ENCODE results near the gene EML1.

Gene EML1

GRCh38 chr14:99815696-99816095 lies 22.5 kb downstream of the EML1 start:
- Histone ChIP-seq H3K23ac (ENCODE audit: low read length) (no peak overlapping the region), H3K18ac (ENCODE audit: low read length) (no peak overlapping the region), H3K27ac (ENCODE audit: low read depth, low read length) (no peak overlapping the region), H3K4me2 (ENCODE audit: low read length) (no peak overlapping the region), H2BK15ac (replicated peaks; ENCODE audit: low read depth) (no peak overlapping the region), H4K8ac (ENCODE audit: low read depth, low read length) (no peak overlapping the region), H3K27me3 (ENCODE audit: insufficient read depth, low read length, poor library complexity) (no peaks in the 10 kb centered on the region), H2BK120ac (ENCODE audit: low read depth, low read length) (no peak overlapping the region), H3K4ac (ENCODE audit: low read depth, low read length) (no peak overlapping the region), H3K4me1 (ENCODE audit: control insufficient read depth, low read depth, low read length) (no peaks in the 10 kb centered on the region), H3K56ac (ENCODE audit: low read length) (no peak overlapping the region), H2BK5ac (ENCODE audit: low read length) (no peak overlapping the region), H3K9ac (ENCODE audit: low read length) (no peak overlapping the region), H3K4me3 (ENCODE audit: low read length) (no peak overlapping the region), H4K5ac (ENCODE audit: low read length) (no peak overlapping the region), H2AK5ac (ENCODE audit: low read length) (no peak overlapping the region), H3K36me3 (ENCODE audit: control insufficient read depth, insufficient read depth, low read length) (no peaks in the 10 kb centered on the region), H3K79me1 (ENCODE audit: low read length) (no peaks in the 10 kb centered on the region), H3K79me2 (ENCODE audit: control insufficient read depth, insufficient read depth, low read length) (no peaks in the 10 kb centered on the region)
- no peak for DNase-seq
- no CpG with 5 or more reads among the region's 6 CpGs for WGBS (ENCODE audit: extremely low coverage, insufficient coverage, low lambda C conversion rate)

- WGBS (ENCODE audit: extremely low coverage, insufficient coverage, low lambda C conversion rate), result no CpG with 5 or more reads among the region's 7 CpGs
- DNase-seq, result no peak
- no peak overlapping the region for H3K18ac ChIP-seq (ENCODE audit: low read length)
- no peaks in the 10 kb centered on the region for H3K27me3 ChIP-seq (ENCODE audit: insufficient read depth, low read length, poor library complexity)
- no peak overlapping the region for H2BK5ac ChIP-seq (ENCODE audit: low read length)
- no peak overlapping the region for H4K5ac ChIP-seq (ENCODE audit: low read length)
- no peak overlapping the region for H3K4me3 ChIP-seq (ENCODE audit: low read length)
- no peaks in the 10 kb centered on the region for H3K4me1 ChIP-seq (ENCODE audit: control insufficient read depth, low read depth, low read length)
- no peak overlapping the region for H3K27ac ChIP-seq (ENCODE audit: low read depth, low read length)
- no peaks in the 10 kb centered on the region for H3K79me1 ChIP-seq (ENCODE audit: low read length)
- H2BK120ac ChIP-seq (ENCODE audit: low read depth, low read length), result no peak overlapping the region
- H4K8ac ChIP-seq (ENCODE audit: low read depth, low read length), result no peak overlapping the region
- H3K4ac ChIP-seq (ENCODE audit: low read depth, low read length), result no peak overlapping the region
- H3K79me2 ChIP-seq (ENCODE audit: control insufficient read depth, insufficient read depth, low read length), result no peaks in the 10 kb centered on the region
- no peak overlapping the region for H3K4me2 ChIP-seq (ENCODE audit: low read length)
- no peak overlapping the region for H2BK15ac ChIP-seq (replicated peaks; ENCODE audit: low read depth)
- no peak overlapping the region for H3K56ac ChIP-seq (ENCODE audit: low read length)
- H3K9ac ChIP-seq (ENCODE audit: low read length), result no peak overlapping the region
- no peak overlapping the region for H3K23ac ChIP-seq (ENCODE audit: low read length)
- no peaks in the 10 kb centered on the region for H3K36me3 ChIP-seq (ENCODE audit: control insufficient read depth, insufficient read depth, low read length)
- no peak overlapping the region for H2AK5ac ChIP-seq (ENCODE audit: low read length)
These were observed 23.0 kb downstream of the EML1 start for GRCh38 chr14:99816217-99816616.

GRCh38 chr14:99816642-99817041 lies 23.4 kb downstream of the EML1 start:
- Histone ChIP-seq H2BK120ac (ENCODE audit: low read depth, low read length) (no peak overlapping the region), H4K5ac (ENCODE audit: low read length) (no peak overlapping the region), H3K23ac (ENCODE audit: low read length) (no peak overlapping the region), H3K4me2 (ENCODE audit: low read length) (no peak overlapping the region), H3K9ac (ENCODE audit: low read length) (no peak overlapping the region), H2BK5ac (ENCODE audit: low read length) (no peak overlapping the region), H2AK5ac (ENCODE audit: low read length) (no peak overlapping the region), H3K27ac (ENCODE audit: low read depth, low read length) (no peak overlapping the region), H3K4ac (ENCODE audit: low read depth, low read length) (no peak overlapping the region), H3K18ac (ENCODE audit: low read length) (no peak overlapping the region), H3K36me3 (ENCODE audit: control insufficient read depth, insufficient read depth, low read length) (no peaks in the 10 kb centered on the region), H3K27me3 (ENCODE audit: insufficient read depth, low read length, poor library complexity) (no peaks in the 10 kb centered on the region), H4K8ac (ENCODE audit: low read depth, low read length) (no peak overlapping the region), H3K4me3 (ENCODE audit: low read length) (no peak overlapping the region), H3K4me1 (ENCODE audit: control insufficient read depth, low read depth, low read length) (no peaks in the 10 kb centered on the region), H3K56ac (ENCODE audit: low read length) (no peak overlapping the region), H2BK15ac (replicated peaks; ENCODE audit: low read depth) (no peak overlapping the region), H3K79me1 (ENCODE audit: low read length) (no peaks in the 10 kb centered on the region), H3K79me2 (ENCODE audit: control insufficient read depth, insufficient read depth, low read length) (no peaks in the 10 kb centered on the region)
- WGBS (ENCODE audit: extremely low coverage, insufficient coverage, low lambda C conversion rate), result no CpG with 5 or more reads among the region's 3 CpGs
- no peak for DNase-seq

GRCh38 chr14:99817331-99817730 lies 24.1 kb downstream of the EML1 start:
- Histone ChIP-seq H4K8ac (ENCODE audit: low read depth, low read length) (no peak overlapping the region), H3K4me1 (ENCODE audit: control insufficient read depth, low read depth, low read length) (no peaks in the 10 kb centered on the region), H3K9ac (ENCODE audit: low read length) (no peak overlapping the region), H3K79me2 (ENCODE audit: control insufficient read depth, insufficient read depth, low read length) (no peaks in the 10 kb centered on the region), H3K79me1 (ENCODE audit: low read length) (no peaks in the 10 kb centered on the region), H2AK5ac (ENCODE audit: low read length) (no peak overlapping the region), H3K36me3 (ENCODE audit: control insufficient read depth, insufficient read depth, low read length) (no peaks in the 10 kb centered on the region), H3K27ac (ENCODE audit: low read depth, low read length) (no peak overlapping the region), H4K5ac (ENCODE audit: low read length) (no peak overlapping the region), H2BK5ac (ENCODE audit: low read length) (no peak overlapping the region), H2BK120ac (ENCODE audit: low read depth, low read length) (no peak overlapping the region), H3K4me3 (ENCODE audit: low read length) (no peak overlapping the region), H3K27me3 (ENCODE audit: insufficient read depth, low read length, poor library complexity) (no peaks in the 10 kb centered on the region), H3K56ac (ENCODE audit: low read length) (no peak overlapping the region), H3K18ac (ENCODE audit: low read length) (no peak overlapping the region), H3K4me2 (ENCODE audit: low read length) (no peak overlapping the region), H3K23ac (ENCODE audit: low read length) (no peak overlapping the region), H3K4ac (ENCODE audit: low read depth, low read length) (no peak overlapping the region), H2BK15ac (replicated peaks; ENCODE audit: low read depth) (no peak overlapping the region)
- no CpG with 5 or more reads among the region's 10 CpGs for WGBS (ENCODE audit: extremely low coverage, insufficient coverage, low lambda C conversion rate)
- no peak for DNase-seq

GRCh38 chr14:99818503-99819036 lies 25.4 kb downstream of the EML1 start:
- Histone ChIP-seq H3K4me1 (ENCODE audit: control insufficient read depth, low read depth, low read length) (no peaks in the 10 kb centered on the region), H2BK120ac (ENCODE audit: low read depth, low read length) (no peak overlapping the region), H2BK15ac (replicated peaks; ENCODE audit: low read depth) (no peak overlapping the region), H3K27me3 (ENCODE audit: insufficient read depth, low read length, poor library complexity) (no peaks in the 10 kb centered on the region), H4K8ac (ENCODE audit: low read depth, low read length) (no peak overlapping the region), H2BK5ac (ENCODE audit: low read length) (no peak overlapping the region), H3K9ac (ENCODE audit: low read length) (no peak overlapping the region), H3K23ac (ENCODE audit: low read length) (no peak overlapping the region), H4K5ac (ENCODE audit: low read length) (no peak overlapping the region), H3K36me3 (ENCODE audit: control insufficient read depth, insufficient read depth, low read length) (no peaks in the 10 kb centered on the region), H2AK5ac (ENCODE audit: low read length) (no peak overlapping the region), H3K79me1 (ENCODE audit: low read length) (no peaks in the 10 kb centered on the region), H3K4me3 (ENCODE audit: low read length) (no peak overlapping the region), H3K4ac (ENCODE audit: low read depth, low read length) (no peak overlapping the region), H3K4me2 (ENCODE audit: low read length) (no peak overlapping the region), H3K79me2 (ENCODE audit: control insufficient read depth, insufficient read depth, low read length) (no peaks in the 10 kb centered on the region), H3K18ac (ENCODE audit: low read length) (no peak overlapping the region), H3K56ac (ENCODE audit: low read length) (no peak overlapping the region), H3K27ac (ENCODE audit: low read depth, low read length) (no peak overlapping the region)
- DNase-seq, result no peak
- WGBS (ENCODE audit: extremely low coverage, insufficient coverage, low lambda C conversion rate), result no CpG with 5 or more reads among the region's 11 CpGs

GRCh38 chr14:99819514-99819913 lies 26.3 kb downstream of the EML1 start:
- peak; percentile 41 for DNase-seq
- H3K56ac ChIP-seq (ENCODE audit: low read length), result no peak overlapping the region
- no peaks in the 10 kb centered on the region for H3K27me3 ChIP-seq (ENCODE audit: insufficient read depth, low read length, poor library complexity)
- H3K18ac ChIP-seq (ENCODE audit: low read length), result no peak overlapping the region
- H3K23ac ChIP-seq (ENCODE audit: low read length), result no peak overlapping the region
- H2AK5ac ChIP-seq (ENCODE audit: low read length), result no peak overlapping the region
- no peak overlapping the region for H2BK5ac ChIP-seq (ENCODE audit: low read length)
- no peaks in the 10 kb centered on the region for H3K4me1 ChIP-seq (ENCODE audit: control insufficient read depth, low read depth, low read length)
- no CpG with 5 or more reads among the region's 15 CpGs for WGBS (ENCODE audit: extremely low coverage, insufficient coverage, low lambda C conversion rate)
- H3K4ac ChIP-seq (ENCODE audit: low read depth, low read length), result no peak overlapping the region
- H2BK15ac ChIP-seq (replicated peaks; ENCODE audit: low read depth), result no peak overlapping the region
- no peaks in the 10 kb centered on the region for H3K36me3 ChIP-seq (ENCODE audit: control insufficient read depth, insufficient read depth, low read length)
- H4K8ac ChIP-seq (ENCODE audit: low read depth, low read length), result no peak overlapping the region
- H3K27ac ChIP-seq (ENCODE audit: low read depth, low read length), result no peak overlapping the region
- H2BK120ac ChIP-seq (ENCODE audit: low read depth, low read length), result no peak overlapping the region
- no peak overlapping the region for H3K4me2 ChIP-seq (ENCODE audit: low read length)
- H3K9ac ChIP-seq (ENCODE audit: low read length), result no peak overlapping the region
- no peaks in the 10 kb centered on the region for H3K79me1 ChIP-seq (ENCODE audit: low read length)
- H3K4me3 ChIP-seq (ENCODE audit: low read length), result no peak overlapping the region
- H3K79me2 ChIP-seq (ENCODE audit: control insufficient read depth, insufficient read depth, low read length), result no peaks in the 10 kb centered on the region
- no peak overlapping the region for H4K5ac ChIP-seq (ENCODE audit: low read length)
